Astrocyte of the cerebellum (primary cell): ENCODE data around the gene OBP2A.
"Not testable (repeated sequence)": the region's sequence is repeated elsewhere in the genome, so short reads cannot be mapped to it uniquely, and the experiment has no call there.

ENCODE experiments used
- DNase-seq: peaks from one replicate; pipeline ENCODE4 v3.0.0-alpha.2; 2011; ENCODE audit warnings: low read depth
- H3K4me3 ChIP-seq: 2 replicates; pipeline ENCODE4 v1.5.1; 2011; ENCODE audit warnings: mild to moderate bottlenecking, low read depth, low read length, moderate library complexity
- in situ Hi-C: cut with HindIII; loops from 2 replicates; pipeline ENCODE4 v1.10.0; 2017; ENCODE audit warnings: low sequenced_read_pairs
- TF ChIP-seq, protein P1 (sequence below): IDR thresholded peaks from 2 replicates; pipeline ENCODE4 v1.5.1; 2012; ENCODE audit warnings: low read length, low read depth, moderate library complexity, mild to moderate bottlenecking; ENCODE audit errors: missing control alignments

Gene OBP2A

DNA sequence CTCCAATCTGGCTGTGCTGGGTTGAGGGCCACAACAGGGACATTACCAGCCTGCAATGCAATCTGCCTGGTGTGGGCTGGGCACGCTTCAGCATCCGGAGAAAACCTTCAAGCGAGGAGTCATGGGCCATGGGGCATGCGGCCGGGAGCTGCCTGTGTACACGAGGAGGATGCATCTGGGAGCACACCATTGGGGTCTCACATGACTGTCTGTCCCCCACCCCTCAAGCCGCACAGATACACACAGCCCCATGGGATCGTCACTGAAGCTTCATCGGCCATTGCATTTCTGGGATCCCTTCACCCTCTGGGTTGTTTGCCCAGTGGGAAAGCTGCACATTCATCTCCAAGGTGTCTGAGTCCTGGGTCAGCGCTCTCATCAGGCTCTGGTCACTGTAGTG is 14.8 kb upstream of the OBP2A start:
- TF ChIP-seq, protein P1, sequence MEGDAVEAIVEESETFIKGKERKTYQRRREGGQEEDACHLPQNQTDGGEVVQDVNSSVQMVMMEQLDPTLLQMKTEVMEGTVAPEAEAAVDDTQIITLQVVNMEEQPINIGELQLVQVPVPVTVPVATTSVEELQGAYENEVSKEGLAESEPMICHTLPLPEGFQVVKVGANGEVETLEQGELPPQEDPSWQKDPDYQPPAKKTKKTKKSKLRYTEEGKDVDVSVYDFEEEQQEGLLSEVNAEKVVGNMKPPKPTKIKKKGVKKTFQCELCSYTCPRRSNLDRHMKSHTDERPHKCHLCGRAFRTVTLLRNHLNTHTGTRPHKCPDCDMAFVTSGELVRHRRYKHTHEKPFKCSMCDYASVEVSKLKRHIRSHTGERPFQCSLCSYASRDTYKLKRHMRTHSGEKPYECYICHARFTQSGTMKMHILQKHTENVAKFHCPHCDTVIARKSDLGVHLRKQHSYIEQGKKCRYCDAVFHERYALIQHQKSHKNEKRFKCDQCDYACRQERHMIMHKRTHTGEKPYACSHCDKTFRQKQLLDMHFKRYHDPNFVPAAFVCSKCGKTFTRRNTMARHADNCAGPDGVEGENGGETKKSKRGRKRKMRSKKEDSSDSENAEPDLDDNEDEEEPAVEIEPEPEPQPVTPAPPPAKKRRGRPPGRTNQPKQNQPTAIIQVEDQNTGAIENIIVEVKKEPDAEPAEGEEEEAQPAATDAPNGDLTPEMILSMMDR = no peak
- in situ Hi-C loops = no loop called here
- H3K4me3 ChIP-seq = no peak overlapping the region
- DNase-seq = no peak

DNA sequence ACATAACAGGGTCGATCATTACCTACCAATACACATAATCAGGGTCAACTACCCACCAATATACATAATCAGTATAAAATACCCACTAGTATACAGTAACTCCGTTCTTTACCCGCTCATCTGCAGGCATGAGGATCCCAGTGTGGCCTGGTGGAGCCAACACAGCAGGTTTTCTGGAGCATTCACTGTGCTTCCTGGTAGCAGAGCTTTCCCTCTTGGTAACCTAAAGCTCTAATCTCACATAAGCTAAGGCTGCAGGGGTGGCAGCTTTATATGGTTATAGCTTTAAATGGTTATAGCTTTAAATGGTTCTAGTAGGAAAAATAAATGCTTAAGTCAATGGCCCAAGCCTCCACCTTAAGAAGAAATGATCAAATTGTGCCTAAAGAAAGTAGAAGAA is 12.8 kb upstream of the OBP2A start:
- TF ChIP-seq, protein P1 = no peak
- in situ Hi-C loops = no loop called here
- no peak overlapping the region for H3K4me3 ChIP-seq
- no peak for DNase-seq

DNA sequence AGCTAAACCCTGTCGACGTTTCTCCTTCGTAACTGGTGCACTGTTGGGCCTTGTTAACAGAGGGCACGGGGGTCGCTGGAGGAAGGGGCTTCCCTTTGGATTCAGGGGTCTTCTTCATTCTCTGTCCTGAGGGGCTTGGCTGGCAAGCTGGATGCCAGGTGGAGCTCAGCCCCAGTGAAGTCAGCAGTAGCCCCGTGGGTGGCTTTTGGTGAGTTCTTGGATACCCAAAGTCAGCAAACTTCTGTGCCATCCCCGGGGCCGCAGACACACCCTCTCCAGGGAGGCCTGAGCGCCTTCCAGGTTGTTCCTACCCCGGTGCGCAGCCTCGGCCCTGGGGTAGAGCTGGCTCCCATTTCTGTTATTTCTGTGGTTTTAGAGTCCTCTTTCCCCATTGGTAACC is 12.3 kb upstream of the OBP2A start:
- TF ChIP-seq, protein P1 = no peak
- in situ Hi-C loops = no loop called here
- DNase-seq = no peak

DNA sequence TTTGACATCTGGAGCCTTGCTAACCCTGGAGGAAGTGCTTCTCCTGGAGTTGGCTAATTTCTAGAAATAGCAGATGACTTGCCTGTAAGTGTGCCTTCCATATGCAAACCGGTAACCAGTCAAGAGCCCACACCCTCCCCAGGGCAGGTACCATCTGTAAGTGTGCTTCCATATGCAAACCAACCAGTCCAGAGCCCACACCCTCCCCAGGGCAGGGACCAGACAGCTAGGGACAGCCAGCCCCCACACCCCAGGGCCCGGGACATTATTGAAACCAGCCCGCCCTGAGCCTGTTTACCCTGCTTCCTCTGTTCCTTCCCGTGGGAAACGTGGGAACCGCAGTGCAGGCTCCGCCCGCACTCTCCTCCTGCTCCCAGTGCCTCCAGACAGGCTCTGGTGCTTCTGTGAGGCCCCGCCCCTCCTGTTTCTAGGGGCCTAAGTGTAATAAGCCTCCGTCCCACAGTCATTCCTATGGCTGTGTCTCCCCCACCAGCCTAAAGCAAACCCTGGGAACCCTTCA is 11.7 kb upstream of the OBP2A start:
- DNase-seq, in situ Hi-C loops, H3K4me3 ChIP-seq: not testable (repeated sequence)

More for the DNA sequence above, 12.3 kb upstream of the OBP2A start:
- H3K4me3 ChIP-seq = no peak overlapping the region

DNA sequence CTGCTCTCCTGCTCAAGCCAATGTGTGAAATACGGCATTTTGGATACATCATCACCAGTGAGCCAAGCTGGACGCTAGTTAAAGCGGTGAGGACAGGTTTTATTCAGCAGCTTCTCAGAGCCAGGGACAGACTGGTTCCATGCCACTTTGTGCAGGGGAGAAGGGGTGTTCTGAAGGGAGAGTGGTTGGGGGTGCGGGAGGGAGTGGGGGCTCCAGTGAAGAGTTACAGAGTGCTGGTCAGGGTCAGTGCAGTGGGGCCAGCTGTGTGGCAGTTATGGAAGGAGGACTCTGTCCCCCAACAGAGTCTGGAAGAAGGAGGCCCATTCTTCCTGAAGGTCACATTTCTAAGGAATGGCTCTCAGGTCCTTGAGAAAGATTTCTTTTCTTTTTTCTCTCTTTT is 11.1 kb upstream of the OBP2A start:
- in situ Hi-C loops, DNase-seq: not testable (repeated sequence)

DNA sequence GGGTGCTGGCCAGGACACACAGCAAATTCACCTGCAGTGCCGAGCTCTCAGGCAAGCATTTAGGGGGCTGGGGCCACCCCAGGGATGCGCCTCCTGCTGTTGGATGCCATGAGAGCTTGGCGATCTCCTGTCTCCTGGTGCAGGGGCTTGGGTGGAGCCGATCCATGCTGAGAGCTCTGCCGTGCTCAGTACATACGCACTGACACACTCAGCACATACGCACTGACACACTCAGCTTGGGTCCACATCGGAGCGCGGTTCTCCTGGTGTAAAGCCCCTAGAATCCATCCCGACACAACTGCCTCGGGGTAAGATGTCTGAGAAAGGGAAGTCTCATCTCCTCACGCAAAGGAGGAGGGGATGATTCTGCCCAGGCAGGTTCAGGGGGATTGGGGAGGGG is 10.3 kb upstream of the OBP2A start:
- in situ Hi-C loops, H3K4me3 ChIP-seq, DNase-seq: not testable (repeated sequence)

More for the DNA sequence above, 11.1 kb upstream of the OBP2A start:
- H3K4me3 ChIP-seq = not testable (repeated sequence)

DNA sequence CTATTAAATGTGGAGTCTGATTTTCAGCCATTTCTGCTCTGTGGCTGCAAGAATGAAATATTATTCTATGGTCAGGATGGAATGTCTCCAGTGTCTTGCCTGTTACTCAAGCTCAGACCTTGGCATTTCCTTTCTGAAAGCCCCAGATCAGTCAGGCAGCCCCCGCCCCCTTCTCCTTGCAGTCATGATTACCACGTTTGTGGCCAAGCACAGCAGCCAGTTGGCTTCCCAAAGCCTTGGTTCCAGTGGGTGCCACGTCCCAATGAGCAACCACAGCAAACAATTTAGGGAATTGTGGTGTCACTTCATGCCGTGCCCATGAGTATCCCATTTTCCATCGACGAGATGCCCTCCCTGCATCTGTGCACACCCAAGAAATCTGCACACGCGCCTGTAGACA is 9.7 kb upstream of the OBP2A start:
- in situ Hi-C loops = no loop called here
- no peak for DNase-seq
- H3K4me3 ChIP-seq = no peak overlapping the region
- TF ChIP-seq, protein P1 = no peak

DNA sequence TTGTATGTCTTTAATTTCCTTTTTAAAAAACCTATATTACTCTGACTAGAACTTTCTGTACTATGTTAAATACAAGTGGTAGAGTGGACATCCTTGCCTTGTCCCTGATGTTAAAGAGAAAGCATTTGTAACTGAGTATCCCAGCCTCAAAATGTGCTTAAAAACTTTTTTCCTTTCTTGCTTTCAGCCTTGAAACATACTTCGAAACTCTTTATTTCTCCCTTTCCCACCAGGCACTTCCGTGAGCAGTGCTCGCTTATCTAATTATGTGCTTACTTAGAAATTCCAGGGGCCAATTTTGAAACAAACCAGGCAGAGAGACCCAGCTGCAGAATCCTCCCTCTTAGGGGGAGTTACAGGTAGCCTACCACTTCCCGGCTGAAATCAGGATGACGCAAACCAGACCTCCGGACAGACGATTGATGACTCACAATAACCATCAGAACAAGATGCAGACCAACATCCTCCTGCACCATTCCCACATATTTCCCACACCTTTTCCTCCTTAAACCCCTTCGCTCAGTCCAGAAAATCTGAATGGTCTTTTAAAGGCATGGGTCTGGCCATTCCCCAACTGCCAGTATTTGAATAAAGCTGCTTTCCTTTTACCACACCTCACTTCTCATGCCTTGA is 2.5 kb upstream of the OBP2A start:
- DNase-seq, in situ Hi-C loops, H3K4me3 ChIP-seq: not testable (repeated sequence)
